NCI-H1092 (cell line): ENCODE measurements around the gene ACP7.
"Not testable (repeated sequence)": the region's sequence is repeated elsewhere in the genome, so short reads cannot be mapped to it uniquely, and the experiment has no call there.

Source experiments
- DNase-seq: peaks from one replicate; lab custom pipeline; 2025; lab: John Stamatoyannopoulos, UW

Gene ACP7

DNA sequence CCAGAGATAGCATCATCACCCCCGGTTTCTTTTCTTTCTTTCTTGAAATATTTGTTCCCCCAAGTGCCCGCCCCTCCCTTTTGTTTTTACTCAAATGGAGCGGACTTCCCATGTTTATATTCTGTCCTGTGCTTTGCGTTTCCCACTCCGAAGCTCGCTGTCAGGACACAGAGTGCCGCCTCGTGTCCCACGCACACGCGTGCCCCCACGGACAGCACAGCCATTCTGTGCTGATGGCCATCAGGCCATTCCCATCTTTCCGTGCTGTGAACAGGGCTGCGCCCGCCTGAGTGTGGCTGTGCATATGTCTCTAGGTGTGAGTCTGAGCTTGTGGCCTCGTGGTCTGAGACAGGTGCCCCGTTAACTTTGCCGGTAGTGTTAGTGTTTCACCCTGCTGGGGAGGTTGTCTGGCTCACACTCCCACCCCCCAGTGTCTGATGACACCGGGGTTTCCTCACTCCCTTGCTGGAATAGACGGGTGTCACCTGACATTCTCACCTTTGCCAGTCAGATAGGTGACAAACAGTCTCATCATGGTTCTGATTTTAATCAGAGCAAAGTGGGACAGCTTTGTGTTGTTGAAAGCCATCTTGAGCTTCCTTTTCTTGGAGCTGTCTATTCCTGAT lies 48.3 kb downstream of the ACP7 start:
- no peak for DNase-seq

- DNase-seq = no peak
Measured at GRCh38 chr19:39133431-39134270, 49.5 kb downstream of the ACP7 start.

DNA sequence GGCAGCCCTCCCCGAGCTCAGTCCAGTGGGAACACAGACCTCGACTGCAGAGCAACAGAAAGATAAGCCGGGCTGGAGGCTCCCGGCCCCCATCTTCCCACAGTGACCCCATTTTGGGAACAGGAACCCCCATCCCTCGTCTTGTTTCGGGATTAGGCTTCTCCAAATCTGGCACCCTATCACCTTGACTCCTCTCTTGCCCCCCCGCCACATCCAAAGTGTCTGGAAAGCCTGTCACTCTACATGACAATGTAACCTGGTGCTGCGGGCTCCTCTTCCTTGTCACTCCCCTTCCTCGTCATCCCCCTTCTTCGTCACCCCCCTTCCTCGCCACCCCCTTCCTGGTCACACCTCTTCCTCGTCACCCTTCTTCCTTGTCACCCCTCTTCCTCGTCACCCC lies 51.5 kb downstream of the ACP7 start:
- no peak for DNase-seq

GRCh38 chr19:39136225-39136940 lies 52.2 kb downstream of the ACP7 start:
- no peak for DNase-seq

- no peak for DNase-seq
Measured at GRCh38 chr19:39137131-39137530, 53.0 kb downstream of the ACP7 start.

DNA sequence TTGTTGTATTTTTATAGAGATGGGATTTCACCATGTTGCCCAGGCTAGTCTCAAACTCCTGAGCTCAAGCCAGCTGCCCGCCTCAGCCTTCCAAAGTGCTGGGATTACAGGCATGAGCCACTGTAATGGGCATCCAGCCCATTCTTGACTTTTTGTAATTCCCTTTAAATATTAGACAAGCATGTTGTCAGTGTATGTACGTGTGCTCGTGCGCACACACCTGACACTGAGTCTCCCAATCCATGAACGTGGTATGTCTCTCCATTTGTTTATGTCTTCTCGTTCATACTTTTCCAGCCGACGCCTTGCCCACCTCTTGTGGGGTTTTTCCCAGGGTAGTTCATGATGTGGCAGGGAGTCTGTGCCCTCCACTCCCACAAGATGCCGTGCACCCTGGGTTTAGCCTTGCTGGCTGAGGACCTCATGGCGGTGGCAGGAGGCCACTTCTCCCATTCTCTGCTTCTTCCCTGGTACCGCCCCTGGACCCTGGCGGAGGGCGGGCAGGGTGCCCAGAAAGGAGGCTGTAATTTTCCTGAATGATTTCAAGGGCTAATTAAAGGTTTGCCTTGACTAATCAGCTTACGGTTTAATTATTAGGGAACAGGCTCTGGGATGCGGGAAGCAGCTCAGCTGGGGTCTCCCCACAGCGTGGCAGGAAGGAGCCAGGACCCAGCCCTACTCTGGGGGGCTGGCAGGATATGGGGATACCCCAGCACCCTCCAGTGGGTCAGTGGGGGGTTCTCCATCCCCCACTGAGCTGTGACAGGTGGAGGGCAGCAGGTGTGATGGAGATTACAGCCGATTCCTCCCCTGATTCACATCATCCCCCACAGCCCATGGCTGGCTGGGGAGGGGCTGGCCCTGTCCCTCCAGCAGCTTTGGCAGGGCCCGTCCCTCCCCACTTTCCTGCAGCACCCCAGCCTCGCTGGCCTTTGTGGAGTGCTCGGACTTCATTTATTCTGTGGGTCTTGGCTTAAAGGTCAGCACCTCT lies 54.3 kb downstream of the ACP7 start:
- no peak for DNase-seq

DNA sequence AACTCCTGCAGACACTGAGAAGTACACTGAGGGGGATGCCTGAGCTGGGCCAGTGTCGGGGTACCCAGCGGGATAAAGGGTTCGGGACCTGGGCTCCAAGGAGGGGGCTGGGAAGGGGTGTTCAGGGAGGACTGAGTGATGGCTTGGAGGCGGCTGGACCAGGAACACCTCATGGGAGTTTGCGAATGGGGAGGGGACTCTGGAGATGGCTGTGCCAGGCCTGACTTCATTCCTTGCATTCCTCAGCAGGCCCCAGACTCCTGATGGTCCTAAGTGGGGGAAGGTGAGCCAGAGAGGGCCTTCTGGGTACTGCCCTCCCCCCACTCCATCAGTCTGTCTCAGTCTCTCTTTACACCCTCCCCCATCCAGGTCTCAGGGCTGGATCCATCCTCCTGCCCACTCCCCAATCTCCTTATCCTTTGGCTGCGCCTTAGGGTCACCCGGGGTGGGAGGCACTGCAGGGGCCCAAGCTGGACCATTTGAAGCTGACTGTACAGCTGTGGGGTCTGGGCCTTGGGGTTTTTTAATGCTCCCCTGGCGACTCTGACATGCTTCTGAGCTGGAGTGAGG lies 55.2 kb downstream of the ACP7 start:
- DNase-seq = no peak

- DNase-seq = no peak
Measured at GRCh38 chr19:39139971-39140453, 55.8 kb downstream of the ACP7 start.

- DNase-seq = no peak
Measured at GRCh38 chr19:39140594-39140993, 56.4 kb downstream of the ACP7 start.

DNA sequence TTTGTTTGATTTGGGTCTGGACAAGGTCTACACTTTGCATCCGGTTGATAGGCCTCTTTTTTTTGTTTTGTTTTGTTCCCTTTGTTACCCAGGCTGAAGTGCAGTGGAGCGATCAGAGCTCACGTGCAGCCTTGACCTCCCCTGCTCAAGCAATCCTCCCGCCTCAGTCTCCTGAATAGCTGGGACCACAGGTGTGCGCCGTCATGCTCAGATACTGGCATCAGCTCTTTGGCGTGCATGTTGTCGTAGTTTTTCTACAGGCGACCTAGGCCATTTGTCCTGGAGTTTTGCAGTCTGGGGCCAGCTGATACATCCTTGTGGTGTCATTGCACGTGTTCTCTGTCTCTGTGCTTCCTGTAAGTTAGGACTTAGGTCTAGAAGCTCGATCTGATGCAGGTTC lies 57.8 kb downstream of the ACP7 start:
- no peak for DNase-seq

DNA sequence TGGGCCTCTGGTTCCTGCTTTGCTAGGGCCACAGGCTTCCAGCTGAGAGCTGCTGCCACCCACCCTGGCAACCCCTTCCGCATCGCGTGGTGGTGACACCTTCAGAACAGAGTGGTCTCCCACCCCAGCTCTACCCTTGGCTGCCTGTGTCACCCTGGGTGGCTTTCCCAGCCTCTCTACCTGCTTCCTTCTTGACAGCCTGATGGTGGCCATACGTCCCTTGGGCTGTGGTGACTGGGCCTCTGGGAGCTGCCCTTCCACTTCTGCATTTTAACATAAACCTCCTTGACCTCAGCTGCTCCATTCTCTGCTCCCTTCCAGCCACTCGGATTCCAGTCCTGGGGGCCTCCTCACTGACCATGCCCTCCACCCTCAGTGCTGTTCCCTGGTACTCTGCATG lies 58.5 kb downstream of the ACP7 start:
- DNase-seq = no peak

DNA sequence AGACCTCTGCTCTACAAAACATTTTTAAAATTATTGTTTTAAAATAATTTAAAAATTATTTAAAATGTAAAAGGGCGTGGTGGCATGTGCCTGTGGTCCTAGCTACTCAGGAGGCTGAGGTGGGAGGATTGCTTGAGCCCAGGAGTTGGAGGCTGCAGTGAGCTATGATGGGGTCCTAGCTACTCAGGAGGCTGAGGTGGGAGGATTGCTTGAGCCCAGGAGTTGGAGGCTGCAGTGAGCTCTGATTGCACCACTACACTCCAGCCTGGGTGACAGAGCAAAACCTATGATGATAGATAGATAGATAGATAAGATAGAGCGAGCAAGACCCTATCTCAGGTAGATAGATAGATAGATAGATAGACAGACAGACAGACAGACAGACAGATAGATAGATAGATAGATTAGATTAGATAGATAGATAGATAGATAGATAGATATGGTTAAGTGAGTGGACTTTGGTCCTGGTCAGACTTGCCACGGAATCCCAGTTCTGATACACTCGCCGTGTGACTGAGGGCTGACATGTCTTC lies 59.7 kb downstream of the ACP7 start:
- not testable (repeated sequence) for DNase-seq

DNA sequence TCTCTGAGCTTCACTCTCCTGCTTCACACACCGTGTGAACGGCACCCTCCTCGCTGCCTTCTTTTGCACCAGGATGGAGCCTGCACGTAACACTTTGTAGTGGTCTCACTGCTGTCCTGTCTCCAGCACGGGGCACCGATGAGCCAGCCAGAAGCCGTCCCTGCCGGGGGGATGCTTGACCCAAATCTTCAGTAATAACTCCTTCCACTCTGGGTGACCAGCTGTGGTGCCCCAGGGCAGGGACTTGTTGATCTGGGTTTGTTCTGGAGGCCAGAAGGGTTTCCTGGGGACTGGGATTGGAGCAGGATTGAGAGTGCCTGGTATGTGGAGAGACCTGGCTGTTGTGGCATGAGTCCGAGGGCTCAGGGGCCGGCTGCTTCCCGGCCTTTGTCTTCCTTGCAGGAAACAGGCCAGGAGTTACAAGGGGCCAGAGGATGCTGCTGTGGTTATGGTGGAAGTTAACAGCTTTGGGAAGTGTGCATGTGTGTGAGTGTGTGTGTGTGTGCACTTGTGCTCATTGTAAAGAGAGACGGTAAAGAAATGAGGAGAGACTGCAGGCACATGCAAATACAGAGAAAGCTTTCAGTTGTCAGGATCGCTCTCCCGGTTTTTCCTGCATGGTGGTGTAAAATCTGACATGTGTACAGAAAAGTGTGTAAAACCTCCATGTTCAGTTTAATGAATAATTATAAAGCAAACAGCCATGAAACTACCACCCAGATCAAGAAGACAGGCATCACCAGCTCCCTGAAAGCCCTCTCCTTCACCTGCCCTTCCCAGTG lies 60.3 kb downstream of the ACP7 start:
- no peak for DNase-seq

- no peak for DNase-seq
Measured at GRCh38 chr19:39145180-39145953, 61.2 kb downstream of the ACP7 start.

- DNase-seq = no peak
Measured at GRCh38 chr19:39146091-39146490, 61.9 kb downstream of the ACP7 start.

DNA sequence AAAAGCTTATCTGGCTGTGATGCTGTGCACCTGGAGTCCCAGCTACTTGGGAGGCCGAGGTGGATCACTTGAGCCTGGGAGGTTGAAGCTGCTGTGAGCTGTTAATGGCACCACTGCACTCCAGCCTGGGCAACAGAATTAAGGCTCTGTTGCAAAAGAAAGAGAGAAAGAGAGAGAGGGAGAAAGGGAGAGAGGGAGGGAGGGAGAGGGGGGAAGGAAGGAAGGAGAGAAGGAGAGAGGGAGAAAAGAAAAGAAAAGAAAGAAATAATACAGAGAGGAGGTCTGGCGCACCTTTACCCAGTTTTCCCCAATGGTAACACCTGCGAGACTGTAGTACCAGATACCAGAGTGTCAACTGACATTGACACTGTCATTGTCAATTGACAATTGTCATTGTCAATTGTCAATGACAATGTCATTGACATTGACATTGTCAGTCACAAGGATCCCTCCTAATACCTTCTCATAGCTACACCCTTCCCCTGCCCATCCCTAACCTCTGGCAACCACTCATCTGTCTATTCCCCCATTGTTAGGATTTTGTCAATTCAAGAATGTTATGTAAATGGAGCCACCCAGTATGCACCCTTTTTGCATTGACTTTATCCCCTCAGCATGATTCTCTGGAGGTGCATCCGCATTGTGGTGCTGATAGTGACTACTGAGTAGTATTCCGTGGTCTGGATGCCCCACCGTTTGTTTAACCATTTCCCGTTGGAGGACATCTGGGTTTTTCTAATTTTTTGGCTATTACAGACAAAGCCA lies 62.7 kb downstream of the ACP7 start:
- DNase-seq = no peak

- no peak for DNase-seq
Measured at GRCh38 chr19:39147480-39147879, 63.3 kb downstream of the ACP7 start.

- no peak for DNase-seq
Measured at GRCh38 chr19:39148939-39149529, 64.9 kb downstream of the ACP7 start.
